GM12874 (cell line): Measurements from ENCODE around the gene OXLD1.

Experiments used
- TF ChIP-seq, protein P1 (sequence below): IDR thresholded peaks from 2 replicates; pipeline ENCODE4 v1.5.1; 2011; ENCODE audit warnings: low read depth, mild to moderate bottlenecking, control low read depth, low read length, moderate library complexity; ENCODE audit not compliant: insufficient read depth

Gene OXLD1

DNA sequence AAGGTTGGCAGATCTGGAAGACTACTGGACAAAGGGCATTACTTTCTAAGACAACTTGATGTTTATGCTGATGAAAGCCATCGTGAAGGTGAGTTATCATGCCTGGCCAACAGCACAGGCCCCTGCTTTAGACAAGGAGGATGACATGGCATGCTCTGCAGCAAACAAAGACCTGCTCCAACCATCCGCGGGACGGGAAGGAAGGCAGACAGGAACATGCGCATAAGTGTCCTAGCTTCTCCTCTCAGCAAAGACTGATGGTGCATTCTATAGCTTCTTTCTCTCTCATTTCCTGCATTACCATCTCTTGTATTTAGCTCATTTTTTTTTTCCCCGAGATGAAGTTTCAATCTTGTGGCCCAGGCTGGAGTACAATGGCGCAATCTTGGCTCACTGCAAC lies 34.9 kb downstream of the OXLD1 start:
- TF ChIP-seq, protein P1, sequence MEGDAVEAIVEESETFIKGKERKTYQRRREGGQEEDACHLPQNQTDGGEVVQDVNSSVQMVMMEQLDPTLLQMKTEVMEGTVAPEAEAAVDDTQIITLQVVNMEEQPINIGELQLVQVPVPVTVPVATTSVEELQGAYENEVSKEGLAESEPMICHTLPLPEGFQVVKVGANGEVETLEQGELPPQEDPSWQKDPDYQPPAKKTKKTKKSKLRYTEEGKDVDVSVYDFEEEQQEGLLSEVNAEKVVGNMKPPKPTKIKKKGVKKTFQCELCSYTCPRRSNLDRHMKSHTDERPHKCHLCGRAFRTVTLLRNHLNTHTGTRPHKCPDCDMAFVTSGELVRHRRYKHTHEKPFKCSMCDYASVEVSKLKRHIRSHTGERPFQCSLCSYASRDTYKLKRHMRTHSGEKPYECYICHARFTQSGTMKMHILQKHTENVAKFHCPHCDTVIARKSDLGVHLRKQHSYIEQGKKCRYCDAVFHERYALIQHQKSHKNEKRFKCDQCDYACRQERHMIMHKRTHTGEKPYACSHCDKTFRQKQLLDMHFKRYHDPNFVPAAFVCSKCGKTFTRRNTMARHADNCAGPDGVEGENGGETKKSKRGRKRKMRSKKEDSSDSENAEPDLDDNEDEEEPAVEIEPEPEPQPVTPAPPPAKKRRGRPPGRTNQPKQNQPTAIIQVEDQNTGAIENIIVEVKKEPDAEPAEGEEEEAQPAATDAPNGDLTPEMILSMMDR: no peak

DNA sequence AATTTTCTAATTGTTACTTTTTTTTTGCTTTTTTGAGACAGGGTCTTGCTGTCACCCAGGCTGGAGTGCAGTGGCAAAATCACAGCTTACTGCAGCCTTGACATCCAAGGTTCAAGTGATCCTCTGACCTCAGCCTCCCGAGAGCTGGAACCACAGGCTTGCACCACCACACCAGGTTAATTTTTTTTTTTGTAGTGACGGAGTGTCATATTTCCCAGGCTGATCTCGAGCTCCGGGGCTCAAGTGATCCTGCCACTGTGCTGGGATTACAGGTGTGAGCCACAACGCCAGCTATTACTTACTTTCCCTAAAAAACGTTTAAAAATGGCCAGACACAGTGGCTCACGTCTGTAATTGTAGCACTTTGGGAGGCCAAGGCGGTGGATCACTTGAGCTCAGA lies 36.1 kb downstream of the OXLD1 start:
- TF ChIP-seq, protein P1: no peak

DNA sequence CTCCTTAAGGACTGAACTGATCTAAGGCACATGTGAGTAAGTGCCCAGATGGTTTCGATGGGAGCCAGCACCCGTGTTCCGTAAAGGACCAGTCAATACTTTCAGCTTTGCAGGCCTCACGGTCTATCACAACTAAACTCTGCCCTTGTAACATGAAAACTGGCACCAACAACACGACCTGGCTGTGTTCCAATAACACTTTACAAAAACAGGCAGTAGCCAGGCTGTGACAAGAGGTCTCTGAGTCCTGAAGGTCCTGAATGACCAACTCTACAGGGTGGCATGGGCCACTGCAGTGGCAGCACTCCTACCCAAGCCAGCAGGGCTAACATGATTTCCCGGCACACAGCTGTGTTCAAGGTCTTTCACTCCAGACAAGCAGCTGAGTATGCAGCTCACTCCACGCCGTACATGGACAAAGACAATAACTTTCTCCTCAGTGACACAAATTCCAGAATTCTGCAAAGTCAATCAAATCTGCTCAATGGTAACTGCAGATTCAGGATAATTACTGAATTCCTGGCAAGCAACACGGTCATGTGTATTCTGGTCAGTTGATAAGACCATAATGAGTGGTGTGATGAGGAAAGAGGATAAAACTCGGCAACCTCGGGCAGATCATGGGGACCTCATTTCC lies 44.8 kb downstream of the OXLD1 start:
- TF ChIP-seq, protein P1: no peak

DNA sequence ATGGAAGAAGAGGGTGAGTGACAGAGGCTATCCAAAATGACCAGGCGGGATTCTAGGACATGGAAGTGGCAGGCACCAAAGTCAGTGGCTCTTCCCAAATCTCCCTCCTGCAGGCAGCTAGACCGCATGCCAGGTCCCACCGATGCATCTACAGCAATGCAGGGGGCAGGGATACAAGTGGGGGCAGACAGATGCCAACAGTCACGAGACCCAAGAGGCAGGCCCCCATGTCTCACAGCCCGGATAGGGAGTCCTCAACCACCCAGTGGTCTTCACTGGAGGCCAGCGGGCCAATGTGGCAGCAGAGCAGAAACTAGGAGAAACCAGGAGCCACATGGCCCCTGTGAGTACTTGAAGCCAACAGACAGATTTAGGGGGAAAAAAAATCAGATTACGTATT lies 49.5 kb downstream of the OXLD1 start:
- TF ChIP-seq, protein P1: no peak

GRCh38 chr17:81615401-81615930 lies 50.9 kb downstream of the OXLD1 start:
- TF ChIP-seq, protein P1: no peak
